GM18499 (cell line): ENCODE results near the gene ERBB4.
A peak's percentile ranks its signal among the peaks of the same experiment; 100 is the strongest.

Experiments used
- ATAC-seq: cut with Tn5 transposase; IDR thresholded peaks from one replicate; pipeline ENCODE4 v1.9.1; 2021; ENCODE audit warnings: moderate number of reproducible peaks; ENCODE audit not compliant: insufficient read depth, unreplicated experiment

Gene ERBB4

GRCh38 chr2:211877061-211877460 is 661.5 kb downstream of the ERBB4 start:
- no peak for ATAC-seq

DNA sequence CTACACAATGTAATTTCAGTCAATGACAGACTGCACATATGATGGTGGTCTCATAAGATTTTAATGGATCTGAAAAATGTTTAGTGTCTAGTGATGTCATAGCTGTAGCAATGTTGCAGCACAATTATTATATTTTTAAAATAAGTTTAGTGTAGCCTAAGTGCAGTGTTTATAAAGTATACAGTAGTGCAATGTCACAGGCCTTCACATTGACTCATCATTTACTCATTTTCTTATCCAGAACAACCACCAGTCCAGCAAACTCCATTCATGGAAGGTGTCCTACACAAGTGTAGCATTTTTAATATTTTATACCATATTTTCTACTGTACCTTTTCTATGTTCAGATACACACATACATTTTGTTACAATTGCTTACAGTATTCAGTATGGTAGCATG is 663.1 kb downstream of the ERBB4 start:
- no peak for ATAC-seq

DNA sequence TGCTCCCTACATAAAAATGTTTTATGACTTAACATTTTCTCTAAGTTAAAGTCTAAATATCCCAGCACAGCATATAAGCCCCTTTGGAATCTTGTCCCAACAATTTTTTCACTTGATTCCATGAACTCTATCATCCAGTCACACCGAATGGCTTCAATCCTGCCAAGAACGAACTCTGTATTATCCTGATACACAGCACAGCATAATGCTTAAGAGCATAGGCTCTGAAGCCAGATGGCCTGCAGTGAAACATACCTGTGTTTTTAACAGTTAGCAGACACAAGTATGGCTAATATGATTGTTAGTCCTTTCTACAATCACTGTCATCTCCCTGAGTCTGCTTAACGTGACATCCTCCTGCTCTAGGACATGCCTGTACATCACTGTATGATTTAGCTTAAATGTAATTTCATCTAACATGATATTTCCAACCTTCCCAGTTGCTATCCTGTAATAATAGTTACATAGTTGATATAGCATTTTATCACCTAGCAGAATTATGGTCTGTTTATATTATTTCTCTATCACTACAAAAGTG is 669.5 kb downstream of the ERBB4 start:
- ATAC-seq: no peak

DNA sequence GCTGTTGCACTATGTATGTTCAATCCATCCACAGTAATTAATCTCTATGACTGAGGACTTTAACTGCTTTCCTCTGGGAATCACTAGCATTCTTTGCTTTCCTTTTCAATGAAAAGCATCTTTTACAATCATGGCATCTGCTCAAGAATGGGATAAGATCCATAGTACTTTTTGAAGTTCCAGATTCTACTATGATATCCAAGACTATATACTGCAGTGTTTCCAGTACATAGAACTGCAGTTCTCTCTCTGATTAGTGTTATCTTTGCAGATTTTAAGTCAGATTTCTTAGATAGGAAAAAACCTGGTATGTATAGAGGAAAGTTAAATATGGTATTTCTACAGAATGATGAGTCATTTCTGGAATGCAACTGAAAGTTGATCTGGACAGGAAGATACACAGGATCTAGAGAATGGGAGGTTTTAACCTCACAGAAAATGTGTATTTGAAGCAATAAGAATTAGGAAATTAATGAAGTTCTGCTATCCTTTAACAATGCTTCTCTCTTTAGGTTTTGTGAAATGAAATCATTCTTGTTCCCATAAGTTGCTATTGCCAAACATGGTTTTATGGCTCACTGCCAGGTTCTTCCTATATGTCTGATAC is 670.7 kb downstream of the ERBB4 start:
- peak; percentile 96 for ATAC-seq

GRCh38 chr2:211864328-211864727 is 674.3 kb downstream of the ERBB4 start:
- no peak for ATAC-seq

DNA sequence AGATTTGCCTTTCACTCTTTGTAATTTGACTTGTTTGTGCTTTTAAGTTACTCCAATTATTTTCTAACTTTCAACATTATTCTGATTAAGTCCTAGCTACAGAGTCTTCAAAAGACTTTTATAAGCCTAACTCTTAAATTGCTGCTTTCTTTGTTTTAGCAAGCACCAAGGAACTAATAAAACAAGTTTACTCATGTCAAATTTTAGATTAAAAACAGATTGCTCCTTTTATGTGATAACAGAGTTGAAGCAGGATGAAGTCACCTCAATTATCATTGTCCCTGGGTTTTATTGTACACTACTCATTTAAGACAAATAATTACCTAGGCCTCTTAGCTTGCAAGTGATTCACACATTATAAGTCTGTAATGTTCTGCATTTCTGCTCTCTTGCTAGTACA is 678.4 kb downstream of the ERBB4 start:
- no peak for ATAC-seq

- ATAC-seq: no peak
These were observed 683.8 kb downstream of the ERBB4 start for GRCh38 chr2:211854832-211855231.

DNA sequence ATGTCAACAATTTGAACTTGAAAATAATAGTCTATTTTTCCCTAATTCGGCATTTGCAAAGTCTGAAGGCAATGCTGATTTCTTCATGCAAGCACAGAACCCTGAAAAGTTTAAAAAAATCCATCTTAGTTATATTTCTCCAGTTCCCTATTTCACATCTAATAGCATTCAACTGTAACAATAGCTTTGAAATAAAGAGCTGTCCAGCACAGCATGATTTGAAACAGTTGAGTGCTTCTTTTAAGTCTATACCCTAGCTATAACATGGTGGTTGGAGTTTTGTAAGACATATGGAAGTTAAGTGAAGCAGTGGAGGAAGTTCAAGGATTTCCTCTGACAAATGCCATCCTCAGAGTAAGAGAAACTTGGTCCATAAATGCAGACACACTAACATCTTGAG is 691.9 kb downstream of the ERBB4 start:
- ATAC-seq: no peak

- ATAC-seq: no peak
These were observed 692.6 kb downstream of the ERBB4 start for GRCh38 chr2:211846036-211846400.

DNA sequence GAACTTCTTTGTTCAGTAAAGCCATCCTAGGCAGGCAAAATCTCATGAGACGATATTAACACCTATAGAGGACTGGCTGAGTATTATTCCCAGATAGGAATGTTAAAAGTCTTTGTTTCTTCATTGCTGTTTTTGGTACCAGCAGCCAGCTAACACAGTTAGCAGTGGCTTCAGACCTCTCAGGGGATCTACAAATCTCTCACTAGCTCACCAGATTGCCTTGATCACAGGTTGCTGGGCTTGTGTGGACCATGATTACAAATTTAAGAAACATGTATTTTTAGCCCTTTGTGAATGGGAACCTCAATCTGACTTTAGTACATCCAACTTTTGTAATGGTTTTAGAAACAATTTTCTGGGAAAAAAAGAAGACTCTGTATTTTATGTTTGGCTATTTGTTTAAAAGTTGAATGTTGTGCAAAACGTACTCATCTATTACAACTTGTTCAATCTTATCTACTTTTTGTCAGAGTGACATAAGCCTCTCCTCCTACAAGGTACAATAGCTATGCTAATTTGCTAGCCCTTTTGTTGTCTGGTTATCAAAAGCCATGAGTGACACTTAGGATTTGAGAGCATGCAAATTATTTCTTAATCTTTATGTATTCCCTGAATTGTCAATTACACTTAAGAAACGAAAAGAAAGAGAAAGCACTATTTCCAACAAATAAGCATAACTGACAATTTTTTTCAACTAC is 693.1 kb downstream of the ERBB4 start:
- no peak for ATAC-seq

DNA sequence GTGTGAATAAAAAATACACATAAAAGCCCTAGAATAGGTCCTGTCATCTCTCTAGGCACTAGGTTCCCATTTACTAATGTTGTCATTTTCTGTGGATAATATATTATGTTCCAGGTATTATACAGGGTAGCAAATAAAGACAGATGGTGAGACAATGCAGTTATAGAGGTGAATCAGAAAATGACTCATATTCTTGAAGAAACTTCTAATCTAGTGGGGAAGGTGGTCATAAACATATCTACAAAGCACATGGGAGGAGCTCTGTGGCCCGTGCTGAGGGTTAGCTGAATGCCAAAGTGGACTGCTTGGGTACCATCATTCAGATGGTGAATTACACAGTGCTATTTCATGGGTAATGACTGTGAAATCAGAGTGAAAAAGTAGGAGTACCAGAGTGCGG is 700.9 kb downstream of the ERBB4 start:
- no peak for ATAC-seq

GRCh38 chr2:211837206-211837605 is 701.4 kb downstream of the ERBB4 start:
- ATAC-seq: no peak

DNA sequence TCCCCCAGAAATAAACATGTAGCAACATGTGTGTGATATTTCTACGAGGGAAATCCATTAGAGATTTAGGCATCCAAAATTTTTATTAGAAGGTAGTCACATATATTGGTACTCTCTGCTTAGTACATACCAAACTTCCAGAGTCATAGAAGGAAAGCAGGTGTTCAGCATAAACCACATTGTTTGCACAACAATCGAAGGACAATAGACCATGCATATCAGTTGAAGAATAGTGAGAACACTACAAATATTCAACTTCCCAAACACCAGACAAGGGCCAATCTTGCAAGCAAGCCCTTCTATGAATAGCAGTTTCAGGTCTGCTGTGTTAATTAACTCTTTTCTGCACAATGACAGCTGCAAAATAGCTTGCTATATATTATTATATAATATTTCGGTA is 702.2 kb downstream of the ERBB4 start:
- no peak for ATAC-seq

DNA sequence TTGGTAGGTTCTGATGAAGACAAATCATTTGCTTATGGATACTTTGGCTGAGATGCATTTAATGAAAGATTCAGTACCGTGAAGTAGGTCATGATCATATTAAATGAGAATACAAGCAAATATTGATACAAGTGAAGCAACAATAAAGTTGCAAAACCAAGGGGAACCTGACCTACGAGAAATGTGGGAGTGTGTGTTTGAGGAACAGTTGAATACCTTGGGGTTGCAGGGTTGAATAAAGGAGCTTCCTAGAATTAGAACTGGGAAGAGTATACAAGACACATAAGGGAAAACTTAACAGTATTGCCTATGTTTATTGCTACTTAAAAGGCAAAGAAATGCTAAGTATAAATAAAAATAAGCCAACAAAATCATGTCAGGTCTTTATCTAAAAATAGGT is 702.9 kb downstream of the ERBB4 start:
- ATAC-seq: no peak

- ATAC-seq: no peak
These were observed 704.9 kb downstream of the ERBB4 start for GRCh38 chr2:211833582-211834279.

DNA sequence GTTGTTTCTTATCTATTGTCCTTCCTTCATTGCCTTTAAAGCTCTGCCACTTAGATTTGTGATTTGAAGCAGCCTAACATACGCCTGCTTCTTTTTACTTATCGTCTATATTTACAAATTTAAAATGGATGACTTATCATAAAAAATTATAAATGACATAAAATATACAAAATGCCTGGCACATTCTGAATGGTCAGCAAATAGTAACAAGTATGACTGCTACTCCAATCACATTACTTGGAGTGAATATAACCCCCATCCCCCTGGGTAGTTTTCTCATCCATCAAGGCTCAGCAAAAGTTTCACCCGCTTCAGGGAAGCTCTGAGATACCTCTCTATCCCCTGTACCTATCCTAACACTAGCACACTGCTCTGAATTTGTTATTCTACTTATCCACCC is 708.9 kb downstream of the ERBB4 start:
- ATAC-seq: no peak

- ATAC-seq: no peak
These were observed 714.6 kb downstream of the ERBB4 start for GRCh38 chr2:211823886-211824479.

- no peak for ATAC-seq
These were observed 715.8 kb downstream of the ERBB4 start for GRCh38 chr2:211822686-211823335.

GRCh38 chr2:211816754-211817153 is 721.8 kb downstream of the ERBB4 start:
- no peak for ATAC-seq

- ATAC-seq: no peak
These were observed 726.0 kb downstream of the ERBB4 start for GRCh38 chr2:211812587-211812986.

- no peak for ATAC-seq
These were observed 735.9 kb downstream of the ERBB4 start for GRCh38 chr2:211802666-211803065.
